HepG2 (cell line): Measurements from ENCODE around the gene VAPA. TPM values are rescaled to one million over a fixed set of nuclear protein-coding genes. Genes with fewer than 3 reads are reported as not detected.

Experiments
- ATF4 ChIP-seq, 2 experiments: fragments of 450-650 bp in 1 of 2; sonication (generic) in 1 of 2; formaldehyde crosslinking; IDR thresholded peaks; 2 replicates each; pipeline versions ENCODE4 v1.5.0 to v1.8.0; 2020 to 2022; ENCODE audit warnings: mild to moderate bottlenecking in 1 of 2, missing genetic modification reagents in 1 of 2
- ELF1 ChIP-seq: sonication (generic); formaldehyde crosslinking; IDR thresholded peaks from 2 replicates; pipeline ENCODE4 v1.4.0; 2020; ENCODE audit warnings: missing genetic modification reagents
- GATA4 ChIP-seq: sonication (generic); IDR thresholded peaks from 2 replicates; pipeline ENCODE4 v1.6.1; 2016; ENCODE audit warnings: antibody characterized with exemption, low read depth, borderline replicate concordance
- GMEB1 ChIP-seq: sonication (generic); formaldehyde crosslinking; IDR thresholded peaks from 2 replicates; pipeline ENCODE4 v1.5.1; 2020; ENCODE audit warnings: missing genetic modification reagents, mild to moderate bottlenecking, borderline replicate concordance
- JUND ChIP-seq: sonication (generic); formaldehyde crosslinking; IDR thresholded peaks from 2 replicates; pipeline ENCODE4 v1.8.0; 2022; ENCODE audit warnings: mild to moderate bottlenecking, missing genetic modification reagents
- KDM1A ChIP-seq: IDR thresholded peaks from 2 replicates; pipeline ENCODE4 v1.6.1; 2016; ENCODE audit warnings: missing compliant biosample characterization
- MAFG ChIP-seq: sonication (generic); formaldehyde crosslinking; IDR thresholded peaks from 2 replicates; pipeline ENCODE4 v1.5.1; 2020; ENCODE audit warnings: mild to moderate bottlenecking, missing genetic modification reagents
- MAFK ChIP-seq, 2 experiments: IDR thresholded peaks in 1 of 2; conservative IDR thresholded peaks in 1 of 2; 2 replicates each; pipeline ENCODE4 v1.6.1; 2011; ENCODE audit warnings: improper control_type of control experiment in 2 of 2, low read length in 2 of 2
- MAZ ChIP-seq, 2 experiments: sonication (generic) in 1 of 2; formaldehyde crosslinking in 1 of 2; IDR thresholded peaks; 2 replicates each; pipeline versions ENCODE4 v1.5.0 to v1.6.1; 2012 to 2020; ENCODE audit warnings: low read depth in 2 of 2, mild to moderate bottlenecking in 2 of 2, borderline replicate concordance in 1 of 2, improper control_type of control experiment in 1 of 2, low read length in 1 of 2, missing genetic modification reagents in 1 of 2, moderate library complexity in 1 of 2
- MEIS1 ChIP-seq: sonication (generic); formaldehyde crosslinking; IDR thresholded peaks from 2 replicates; pipeline ENCODE4 v1.9.0; 2021; ENCODE audit warnings: mild to moderate bottlenecking, missing genetic modification reagents, moderate library complexity, borderline replicate concordance
- MIER2 ChIP-seq: IDR thresholded peaks from 2 replicates; pipeline ENCODE4 v1.6.1; 2016; ENCODE audit warnings: missing biosample characterization, missing genetic modification reagents
- NFE2L2 ChIP-seq: fragments of 150-350 bp; IDR thresholded peaks from 2 replicates; pipeline ENCODE4 v1.6.1; 2014; ENCODE audit warnings: low read length
- NFYC ChIP-seq: IDR thresholded peaks from 2 replicates; pipeline ENCODE4 v1.6.1; 2016; ENCODE audit warnings: missing genetic modification reagents, missing compliant biosample characterization
- POGZ ChIP-seq: sonication (generic); formaldehyde crosslinking; IDR thresholded peaks from 2 replicates; pipeline ENCODE4 v1.4.0; 2020; ENCODE audit warnings: mild to moderate bottlenecking, missing genetic modification reagents
- SIN3B ChIP-seq: fragments of 150-350 bp; IDR thresholded peaks from 2 replicates; pipeline ENCODE4 v1.6.1; 2014; ENCODE audit warnings: low read length
- THAP7 ChIP-seq: sonication (generic); formaldehyde crosslinking; IDR thresholded peaks from 2 replicates; pipeline ENCODE4 v1.8.1; 2023; ENCODE audit warnings: mild to moderate bottlenecking, missing genetic modification reagents
- ZNF138 ChIP-seq: sonication (generic); formaldehyde crosslinking; IDR thresholded peaks from 2 replicates; pipeline ENCODE4 v1.5.0; 2020; ENCODE audit warnings: mild to moderate bottlenecking, low read depth, missing genetic modification reagents
- ZNF205 ChIP-seq: IDR thresholded peaks from 2 replicates; pipeline ENCODE4 v1.6.1; 2018; ENCODE audit warnings: missing biosample characterization, missing genetic modification reagents
- ZNF292 ChIP-seq: sonication (generic); formaldehyde crosslinking; IDR thresholded peaks from 2 replicates; pipeline ENCODE4 v1.8.1; 2022; ENCODE audit warnings: mild to moderate bottlenecking, low read depth, missing genetic modification reagents, borderline replicate concordance
- ZNF326 ChIP-seq: sonication (generic); formaldehyde crosslinking; IDR thresholded peaks from 2 replicates; pipeline ENCODE4 v1.4.0; 2020; ENCODE audit warnings: missing genetic modification reagents, borderline replicate concordance
- ZNF329 ChIP-seq: sonication (generic); formaldehyde crosslinking; IDR thresholded peaks from 2 replicates; pipeline ENCODE4 v1.9.0; 2021; ENCODE audit warnings: low read depth, mild to moderate bottlenecking, missing genetic modification reagents
- ZNF574 ChIP-seq: sonication (generic); formaldehyde crosslinking; IDR thresholded peaks from 2 replicates; pipeline ENCODE4 v1.4.0; 2020; ENCODE audit warnings: missing genetic modification reagents
- ZNF614 ChIP-seq: IDR thresholded peaks from 2 replicates; pipeline ENCODE4 v1.6.1; 2018; ENCODE audit warnings: missing biosample characterization, missing genetic modification reagents, inconsistent platforms, borderline replicate concordance
- polyA plus RNA-seq, 8 experiments: library from polyadenylated mRNA; depleted of rRNA in 3 of 8; stranded (reverse) in 7 of 8; unstranded in 1 of 8; fragments of >200 nt; fragmentation: Illumina TruSeq in 4 of 8; extraction: Trizol in 4 of 8; gene quantifications; 2 replicates each; pipeline versions ENCODE4 v1.2.1 to v1.2.3, GENCODE V29; 2011 to 2016; ENCODE audit warnings: low read depth in 4 of 8, missing spikeins in 1 of 8, mixed read lengths in 1 of 8; ENCODE audit not compliant: insufficient read depth in 1 of 8
- total RNA-seq, 5 experiments: library from RNA; depleted of rRNA; stranded (reverse); fragments of >200 nt; fragmentation: Illumina TruSeq; extraction: Trizol; gene quantifications; 2 replicates each; pipeline ENCODE4 v1.2.3, GENCODE V29; 2016; ENCODE audit warnings: low read depth in 1 of 5

VAPA gene
- total and polyA plus RNA-seq, 2 of the 13 experiments (the other 11 are each of a cell fraction or from before 2014, with no cell fraction given) = 167 to 294 TPM

- TF ChIP-seq SIN3B (no peak), GMEB1 (CRISPR knock-in tag) (no peak), ZNF292 (CRISPR knock-in tag) (peak; percentile 25; the same call in 1 of the 2 replicates), NFYC (no peak), ATF4 (CRISPR knock-in tag; IDR thresholded peaks at IDR 0.05) (peak in 1 of 2 experiments; percentile 68; a peak in 2 of 4 replicates), MAFK (conservative IDR thresholded peaks at IDR 0.05 in 1 of 2, IDR thresholded peaks at IDR 0.05 in 1 of 2; ENCODE audit: low read length in 2 of 2) (peak; percentile 88 to 97), NFE2L2 (peak; percentile 99), ZNF205 (0 out of 2 replicates have a peak, but pooled peaks have one; percentile 53), THAP7 (CRISPR knock-in tag) (no peak), JUND (peak; percentile 96), ZNF329 (no peak), MAZ (IDR thresholded peaks at IDR 0.05; ENCODE audit: borderline replicate concordance, low read depth, low read length) (0 out of 2 replicates have a peak, but pooled peaks have one; percentile 18), MAZ (CRISPR knock-in tag; IDR thresholded peaks at IDR 0.05; ENCODE audit: low read depth) (no peak), MIER2 (CRISPR knock-in tag) (0 out of 2 replicates have a peak, but pooled peaks have one; percentile 20), ZNF138 (no peak), ELF1 (0 out of 2 replicates have a peak, but pooled peaks have one; percentile 20), GATA4 (peak; percentile 53; the same call in 1 of the 2 replicates), ZNF614 (CRISPR knock-in tag) (peak; percentile 83), KDM1A (peak; percentile 68; the same call in 1 of the 2 replicates), ZNF574 (CRISPR knock-in tag) (0 out of 2 replicates have a peak, but pooled peaks have one; percentile 22), POGZ (CRISPR knock-in tag) (peak; percentile 69), ZNF326 (CRISPR knock-in tag) (no peak), MEIS1 (CRISPR knock-in tag) (peak; percentile 61; the same call in 1 of the 2 replicates), MAFG (CRISPR knock-in tag) (peak; percentile 88)
Measured at GRCh38 chr18:9869715-9870430, 43.9 kb upstream of the VAPA start (continued).
